Activated CD4-positive, alpha-beta T cell treated with anti-CD3 and anti-CD28 coated beads, Interleukin-2, amount 50 U/mL, for 4 hours (primary cell): ENCODE results near the gene FHOD3.
A peak's percentile ranks its signal among the peaks of the same experiment; 100 is the strongest.

ENCODE experiments used
- DNase-seq, 2 experiments: peaks; one replicate each; pipeline ENCODE4 v3.0.0-alpha.2; 2020

Gene FHOD3

DNA sequence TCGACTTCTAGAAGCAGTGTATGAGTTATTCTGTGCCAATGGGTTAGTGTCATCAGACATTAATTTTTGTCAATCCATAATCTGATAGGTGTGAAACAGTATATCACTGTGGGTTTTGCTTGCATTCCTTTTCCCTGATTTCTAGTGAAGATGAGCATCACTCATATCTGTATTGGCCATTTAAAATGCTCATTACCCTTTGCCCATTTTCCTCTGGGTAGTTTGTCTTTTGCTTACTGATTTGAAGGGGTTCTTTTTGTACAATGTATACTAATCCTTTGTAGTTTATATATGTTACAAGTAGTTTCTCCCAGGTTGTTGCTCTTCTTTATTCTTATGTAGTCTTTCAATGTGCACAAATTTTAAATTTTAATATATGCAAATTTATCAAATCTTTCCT is 379.1 kb downstream of the FHOD3 start:
- no peak for DNase-seq

DNA sequence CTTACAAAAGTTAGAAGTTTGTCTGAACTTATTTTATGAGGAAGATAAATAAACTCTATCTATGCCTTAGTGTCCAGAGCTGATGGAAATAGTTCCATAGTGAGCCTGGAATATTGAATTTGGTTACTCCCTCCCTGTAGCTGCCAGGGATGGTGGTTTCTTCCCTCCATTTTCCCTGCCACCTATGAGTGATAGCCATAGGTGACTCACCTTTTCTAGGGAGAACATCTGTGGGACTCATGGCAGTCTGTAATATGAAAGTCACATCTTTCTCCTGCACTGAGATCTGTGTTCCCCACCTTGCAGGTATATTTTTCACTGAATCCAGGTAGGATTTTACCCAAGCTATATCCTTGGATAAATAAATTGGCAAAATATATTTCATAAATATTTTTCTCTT is 382.5 kb downstream of the FHOD3 start:
- DNase-seq = no peak

DNA sequence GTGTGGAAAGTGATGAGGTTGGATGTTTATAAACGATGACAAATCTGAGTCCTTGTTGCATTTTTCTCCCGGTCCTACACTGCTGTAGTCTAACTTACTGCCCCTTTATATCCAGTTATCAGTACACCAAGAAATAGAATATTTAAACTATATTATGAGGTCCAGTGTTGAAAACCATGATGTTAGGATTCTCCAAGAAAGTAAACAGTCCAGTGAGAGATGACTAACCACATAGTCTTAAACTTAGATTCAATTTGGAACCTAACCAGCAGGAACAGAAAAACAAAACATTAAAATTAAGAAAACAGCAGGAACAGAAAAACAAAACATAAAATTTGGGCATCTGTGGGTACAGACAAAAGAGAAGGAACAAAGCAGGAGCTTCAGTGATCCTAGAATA is 388.1 kb downstream of the FHOD3 start:
- DNase-seq = no peak

- peak in 1 of 2 experiments; percentile 10 for DNase-seq
Measured at GRCh38 chr18:36688020-36688965, 390.8 kb downstream of the FHOD3 start.

DNA sequence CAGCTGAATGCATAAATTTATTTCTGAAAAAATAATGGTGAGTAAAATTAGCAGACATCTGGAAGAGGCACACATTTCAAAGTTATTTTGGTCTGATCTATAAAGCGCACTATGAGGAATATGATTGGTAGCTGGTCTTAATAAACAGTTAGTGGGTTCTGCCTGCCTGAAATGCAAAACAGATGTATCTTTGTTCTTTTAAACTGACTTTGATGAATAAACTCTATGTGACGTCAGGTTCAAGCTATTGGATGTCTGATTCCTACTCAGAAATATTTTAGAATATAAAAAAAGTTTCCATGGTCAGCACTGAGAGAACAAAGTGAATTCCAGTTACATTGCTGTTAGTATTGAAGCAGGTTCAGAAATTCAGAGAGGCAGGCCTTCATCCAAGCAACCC is 394.9 kb downstream of the FHOD3 start:
- DNase-seq = no peak

- DNase-seq = no peak
Measured at GRCh38 chr18:36692921-36693332, 395.4 kb downstream of the FHOD3 start.

DNA sequence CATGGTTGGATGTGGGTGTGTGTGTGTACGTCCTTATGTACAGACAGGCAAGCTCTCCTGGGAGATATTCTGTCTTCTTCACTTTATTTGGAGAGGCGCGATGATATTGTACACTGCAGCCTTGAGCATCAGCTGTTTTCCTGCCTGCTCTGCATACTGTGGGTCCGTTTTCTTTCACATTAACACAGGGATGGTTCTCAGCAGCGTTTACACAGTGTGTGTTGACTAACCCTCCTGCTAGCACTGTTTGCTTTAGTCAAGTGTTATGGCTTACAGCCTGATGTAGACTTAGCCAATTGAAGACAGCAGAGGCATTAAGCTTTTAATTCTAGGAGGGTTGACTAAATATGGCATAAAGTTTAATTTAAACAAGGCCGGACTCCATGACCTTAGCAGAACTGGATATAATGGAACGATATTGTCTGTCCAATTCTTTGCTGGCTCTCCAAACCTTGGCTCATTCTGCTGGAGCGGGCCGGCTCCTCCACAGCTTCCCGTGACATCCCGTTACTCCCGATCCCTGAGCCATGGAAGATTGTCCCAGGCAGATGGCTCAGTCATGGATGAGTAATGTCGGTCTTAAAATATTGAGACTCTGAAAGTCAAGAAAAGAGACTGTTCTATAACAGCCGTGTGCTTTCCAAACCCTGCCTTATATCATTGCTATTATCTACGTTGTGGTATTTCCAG is 396.6 kb downstream of the FHOD3 start:
- no peak for DNase-seq

GRCh38 chr18:36695806-36696205 is 398.3 kb downstream of the FHOD3 start:
- no peak for DNase-seq

DNA sequence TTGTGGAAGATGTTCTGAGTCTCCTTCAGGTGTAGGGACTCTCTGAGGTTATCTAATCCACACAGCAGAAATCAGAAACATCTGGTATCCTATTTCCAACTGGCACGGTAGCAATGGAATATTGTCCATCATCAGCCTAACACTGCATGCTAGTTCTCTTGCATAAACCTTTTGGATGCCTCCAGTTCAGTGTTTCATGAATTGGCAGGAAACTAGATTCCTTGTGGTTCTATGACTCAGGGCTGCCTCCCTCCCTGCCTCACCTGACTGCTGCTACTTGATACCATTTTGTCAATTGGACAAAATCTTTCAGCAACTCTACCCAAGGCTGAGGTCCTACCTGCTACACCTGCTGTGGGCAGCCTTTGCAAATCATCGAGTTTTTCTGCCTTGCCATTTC is 400.4 kb downstream of the FHOD3 start:
- no peak for DNase-seq

GRCh38 chr18:36700955-36701354 is 403.4 kb downstream of the FHOD3 start:
- DNase-seq = no peak

DNA sequence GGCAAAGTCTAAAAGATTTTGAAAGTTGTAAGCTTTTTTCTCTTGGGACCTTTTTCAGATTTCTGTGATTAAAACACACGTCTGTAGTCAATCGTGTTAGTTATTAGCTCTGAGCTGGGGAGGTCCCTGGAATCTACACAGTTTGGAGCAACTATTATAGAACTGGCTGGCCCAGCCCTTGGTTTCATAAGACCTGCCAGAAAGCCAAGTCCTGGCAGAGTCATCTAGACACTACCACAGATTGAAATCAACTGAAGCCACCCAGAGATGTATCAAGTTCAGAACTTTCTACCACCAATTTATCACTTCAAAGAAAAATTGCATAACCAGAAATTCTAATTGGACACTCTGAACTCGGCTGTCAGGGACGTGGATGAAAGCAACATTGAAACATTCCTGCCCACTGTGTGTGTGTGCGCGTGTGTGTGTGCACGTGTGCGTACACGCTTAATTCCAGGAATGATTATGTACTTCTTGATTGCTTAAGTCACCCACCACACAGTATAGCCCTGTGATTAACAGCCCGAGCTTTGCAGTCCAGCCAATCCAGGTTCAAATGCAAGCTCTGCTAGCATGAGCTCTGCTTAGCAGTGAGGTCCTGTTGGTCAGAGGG is 405.0 kb downstream of the FHOD3 start:
- DNase-seq = no peak

DNA sequence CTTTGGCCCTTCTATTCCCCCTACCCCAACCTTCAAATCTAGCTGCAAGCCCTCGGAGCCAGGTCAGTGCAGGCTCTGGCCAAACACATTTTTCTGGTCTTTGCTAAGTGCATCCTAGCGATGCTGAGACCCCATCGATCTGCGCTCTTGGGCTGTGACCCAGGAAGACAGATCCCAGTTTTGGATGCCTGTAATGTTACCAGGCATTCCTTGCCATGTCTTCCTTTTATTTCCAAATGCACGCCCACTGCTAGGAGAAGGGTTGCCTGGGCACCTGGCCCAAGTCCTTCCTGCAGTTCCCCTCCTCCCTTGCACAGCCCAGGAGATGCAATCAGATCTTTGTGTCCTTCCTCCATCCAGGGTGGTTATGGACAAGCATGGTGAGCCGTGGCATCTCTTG is 406.6 kb downstream of the FHOD3 start:
- no peak for DNase-seq

GRCh38 chr18:36706134-36706881 is 408.8 kb downstream of the FHOD3 start:
- DNase-seq = no peak

DNA sequence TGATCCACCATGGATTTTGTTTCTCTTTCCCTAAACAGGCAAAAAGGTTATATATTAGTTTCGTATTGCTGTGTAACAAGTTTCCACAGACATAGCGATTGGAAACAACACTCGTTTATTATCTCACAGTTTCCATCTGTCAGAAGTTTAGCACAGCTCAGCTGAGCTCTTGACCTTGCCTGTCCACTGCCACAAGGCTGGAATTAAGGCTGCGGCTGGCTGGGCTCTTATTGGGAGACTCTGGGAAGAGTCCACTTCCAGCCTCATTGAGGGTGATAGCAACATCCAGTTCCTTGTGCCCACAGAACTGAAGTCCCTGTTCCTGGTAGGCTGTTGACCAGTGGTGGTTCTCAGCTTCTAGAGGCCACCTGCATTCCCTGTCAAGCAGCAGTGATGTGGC is 410.9 kb downstream of the FHOD3 start:
- no peak for DNase-seq

DNA sequence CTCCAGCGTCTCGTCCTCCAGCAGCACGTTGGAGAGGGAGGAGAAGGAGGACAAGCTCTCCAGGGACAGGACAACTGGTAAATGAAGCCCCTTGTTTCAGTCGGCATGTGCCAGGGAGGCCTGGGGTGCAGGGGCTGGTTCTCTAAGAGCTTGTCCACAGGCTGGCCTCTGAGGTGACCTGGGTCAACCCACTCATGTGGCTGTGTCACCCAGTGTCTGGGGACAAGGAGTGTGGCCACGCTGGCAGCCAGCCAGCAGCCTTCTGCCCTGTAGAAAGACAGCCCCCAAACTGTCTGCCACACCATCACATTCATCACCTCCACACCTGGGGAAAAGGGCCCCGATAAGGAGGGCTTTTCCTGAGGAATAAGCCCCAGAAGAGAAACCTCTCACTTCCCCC is 411.8 kb downstream of the FHOD3 start:
- no peak for DNase-seq

DNA sequence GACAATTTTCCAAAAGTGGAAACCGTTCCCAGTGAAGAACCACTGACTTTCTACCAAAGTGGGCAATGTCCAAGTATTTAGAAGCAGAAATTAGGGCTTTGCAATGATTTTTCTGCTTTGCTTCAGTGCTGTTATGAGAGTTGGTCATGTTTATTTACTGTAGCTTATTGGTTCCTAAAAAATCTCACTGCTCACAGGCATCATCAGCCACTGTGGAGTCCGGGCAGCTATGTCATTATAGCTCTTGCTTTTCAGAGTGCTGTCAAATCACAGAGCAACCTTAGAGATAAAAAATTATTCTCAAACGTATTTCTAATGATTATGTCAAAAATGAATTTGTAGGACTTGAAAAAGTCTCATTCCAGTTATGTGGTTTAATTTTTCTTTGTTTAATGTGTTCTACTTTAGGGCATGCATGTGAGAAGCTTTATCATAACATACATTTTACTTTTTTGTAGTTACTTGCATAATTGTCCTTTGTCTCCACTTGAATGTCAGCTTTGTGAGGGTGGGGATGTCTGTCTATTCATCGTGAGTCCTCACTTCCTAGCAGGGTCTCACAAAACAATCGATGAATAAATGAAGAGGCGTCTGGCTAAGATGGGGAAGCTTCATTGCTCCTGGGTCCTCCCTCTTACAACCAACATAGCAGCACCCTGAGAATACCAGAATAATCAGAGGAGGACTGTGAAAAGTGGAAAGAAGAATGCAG is 413.7 kb downstream of the FHOD3 start:
- no peak for DNase-seq

DNA sequence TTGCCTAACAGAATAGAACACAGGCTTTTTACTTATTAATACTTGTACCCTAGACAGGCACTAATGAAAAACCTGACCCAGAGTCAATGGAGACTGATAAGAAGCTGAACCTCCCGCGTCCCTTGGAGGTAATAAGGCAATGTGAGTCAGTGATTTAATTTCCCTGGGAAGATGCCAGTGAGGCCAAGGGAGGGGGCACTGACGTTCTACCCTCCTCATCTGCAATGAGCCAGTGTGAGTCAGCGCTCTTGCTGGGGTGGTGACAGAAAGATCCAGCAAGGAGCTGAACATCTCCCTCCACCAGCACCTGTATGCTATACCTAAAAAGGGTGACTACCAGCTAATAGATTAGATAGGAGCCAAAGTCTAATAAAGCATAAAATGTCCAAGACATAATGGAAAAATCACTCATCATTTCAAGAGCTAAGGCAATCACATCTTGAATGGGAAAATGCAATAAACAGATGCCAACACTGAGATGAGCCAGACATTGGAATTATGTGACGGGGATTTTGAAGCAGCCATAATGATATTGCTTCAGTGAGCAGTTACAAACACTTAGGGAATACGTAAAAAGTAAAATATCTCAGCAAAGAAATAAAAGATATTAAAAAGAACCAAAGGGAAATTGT is 414.4 kb downstream of the FHOD3 start:
- DNase-seq = no peak

DNA sequence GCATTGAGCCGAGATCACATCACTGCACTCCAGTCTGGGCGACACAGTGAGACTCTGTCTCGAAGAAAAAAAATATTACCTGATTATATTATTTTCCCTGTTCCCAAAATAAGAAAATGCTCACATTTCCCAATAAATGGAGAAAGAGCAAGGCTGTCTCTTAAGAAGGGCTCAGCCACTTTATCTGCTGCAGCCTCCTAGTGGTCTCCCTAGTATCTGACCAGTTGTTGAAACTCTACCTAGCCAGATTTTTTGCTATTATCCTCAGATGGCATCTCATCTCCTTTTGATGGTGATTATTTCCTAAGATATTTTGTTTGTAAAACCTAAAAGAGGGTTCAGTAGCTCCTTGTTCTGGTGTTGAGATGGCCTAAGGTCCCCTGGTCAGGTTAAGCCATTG is 417.0 kb downstream of the FHOD3 start:
- no peak for DNase-seq

DNA sequence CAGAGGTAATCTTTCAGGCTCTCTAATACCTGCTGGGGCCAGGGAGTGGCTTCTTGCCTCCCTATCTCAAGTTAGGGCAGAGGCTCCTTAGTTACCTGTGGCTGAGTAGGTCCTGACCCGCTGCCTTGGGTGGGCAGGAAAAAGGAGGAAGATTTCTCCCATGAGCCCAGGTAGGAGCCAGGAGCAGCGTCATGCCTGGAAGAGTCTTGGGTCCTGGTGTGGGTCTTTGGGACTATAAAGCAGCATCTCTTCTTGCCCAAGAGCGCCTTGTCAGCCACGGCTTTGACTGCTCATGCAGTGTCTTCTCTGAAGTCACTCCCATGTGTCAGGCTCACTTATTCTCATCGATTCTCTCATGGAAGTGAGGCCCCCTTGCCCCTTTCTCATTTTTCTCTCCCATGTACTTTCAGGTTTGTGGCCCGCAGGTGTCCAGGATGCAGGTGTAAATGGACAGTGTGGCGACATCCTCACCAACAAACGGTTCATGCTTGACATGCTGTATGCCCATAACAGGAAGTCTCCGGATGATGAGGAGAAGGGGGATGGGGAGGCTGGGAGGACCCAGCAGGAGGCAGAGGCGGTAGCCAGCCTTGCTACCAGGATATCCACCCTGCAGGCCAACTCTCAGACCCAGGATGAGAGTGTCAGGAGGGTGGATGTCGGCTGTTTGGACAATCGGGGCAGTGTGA is 420.1 kb downstream of the FHOD3 start:
- no peak for DNase-seq

DNA sequence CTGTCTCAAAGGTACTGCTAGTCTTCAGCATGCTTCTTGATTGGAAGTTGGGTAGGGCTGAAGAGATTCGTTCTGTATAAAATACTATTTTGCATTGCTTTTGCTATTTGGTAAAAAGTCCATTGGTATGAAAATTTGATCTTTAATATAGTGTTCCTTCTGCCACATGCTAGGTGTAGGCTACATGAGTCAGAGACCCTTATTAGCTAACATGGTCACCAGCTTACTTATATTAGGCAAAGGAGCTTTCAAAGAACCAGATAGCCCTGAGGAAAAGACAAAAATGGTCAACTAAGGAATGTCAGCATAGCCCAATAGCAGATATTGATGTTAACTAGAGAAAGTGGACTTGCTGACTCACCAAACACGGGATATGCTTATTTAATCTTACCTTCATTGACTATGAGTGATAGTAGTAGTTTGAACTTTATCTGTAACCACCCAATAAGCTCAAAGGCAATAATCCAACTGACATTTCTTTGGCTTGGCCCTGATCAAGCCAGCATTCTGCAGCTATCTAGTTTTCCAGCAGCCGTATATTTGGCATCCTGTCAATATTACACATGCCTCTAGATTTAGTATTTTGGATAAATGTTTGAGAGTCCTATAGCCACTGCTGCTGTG is 421.3 kb downstream of the FHOD3 start:
- DNase-seq = no peak

DNA sequence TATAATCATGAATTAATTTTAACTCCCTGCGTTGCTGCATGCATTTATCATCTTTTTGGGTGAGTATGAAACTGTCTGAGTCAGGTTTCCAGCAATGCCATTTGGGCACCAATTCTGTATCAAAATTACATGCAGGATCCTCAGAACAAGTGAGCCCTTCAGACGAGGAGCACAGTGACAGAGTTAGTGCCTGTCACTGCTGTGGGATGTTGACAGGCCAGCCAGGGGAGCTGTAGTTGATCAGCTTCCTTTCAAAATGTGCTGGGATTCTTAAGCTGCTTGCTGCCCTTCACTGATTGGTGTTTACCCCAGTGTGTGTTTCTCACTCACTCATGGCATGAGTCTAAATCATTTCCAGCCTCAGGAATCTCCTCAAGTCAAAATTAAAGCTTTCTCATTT is 422.1 kb downstream of the FHOD3 start:
- DNase-seq = no peak
